T-cell (primary cell): Measurements from ENCODE around the gene ZGLP1. TPM values are rescaled to one million over a fixed set of nuclear protein-coding genes. Genes with fewer than 3 reads are reported as not detected.

ENCODE experiments used
- ATAC-seq, 4 experiments: fragments of 200-7000 bp in 3 of 4; fragments of 150-1000 bp in 1 of 4; cut with Tn5 transposase; replicated peaks in 1 of 4; 1 replicate in 3 of 4; 2 replicates in 1 of 4; pipeline ENCODE4 v1.10.0; 2021; ENCODE audit warnings: moderate library complexity in 3 of 4, mild to moderate bottlenecking in 2 of 4, moderate number of reproducible peaks in 1 of 4
- CTCF ChIA-PET, 2 donors: fragments of 300-600 bp; sonication (Branson Sonifier 250); formaldehyde crosslinking; loops; one replicate each; lab custom pipeline; 2022; ENCODE audit warnings: antibody characterized with exemption in 2 of 2; lab: Charles Lee
- POLR2A ChIA-PET, 2 donors: fragments of 300-600 bp; sonication (Branson Sonifier 250); formaldehyde crosslinking; loops; one replicate each; lab custom pipeline; 2022; ENCODE audit warnings: antibody characterized with exemption in 2 of 2; lab: Charles Lee
- DNase-seq, 35 experiments: peaks; one replicate each; pipeline versions ENCODE4 v3.0.0 to v3.0.0-alpha.2; 2013 to 2023
- H3K27ac ChIP-seq: one replicate; pipeline ENCODE4 v1.5.1; 2013; ENCODE audit warnings: low read length
- H3K27me3 ChIP-seq, 2 experiments: replicated peaks in 1 of 2; 1 replicate in 1 of 2; 2 replicates in 1 of 2; pipeline versions ENCODE4 v1.6.1 to v1.7.0; 2013; ENCODE audit warnings: low read length in 1 of 2, mixed read lengths in 1 of 2; ENCODE audit not compliant: control insufficient read depth in 2 of 2, insufficient read depth in 2 of 2; ENCODE audit errors: extremely low read depth in 1 of 2
- H3K36me3 ChIP-seq, 2 donors: 1 replicate in 1 of 2; 2 replicates in 1 of 2; pipeline versions ENCODE4 v1.6.1 to v1.7.0; 2013; ENCODE audit warnings: low read length in 1 of 2; ENCODE audit not compliant: control insufficient read depth in 2 of 2, insufficient read depth in 1 of 2; ENCODE audit errors: extremely low read depth in 1 of 2
- H3K4me1 ChIP-seq, 2 experiments: 1 replicate in 1 of 2; 2 replicates in 1 of 2; pipeline versions ENCODE4 v1.6.1 to v1.7.0; 2013; ENCODE audit warnings: low read length in 2 of 2, mixed read lengths in 1 of 2; ENCODE audit not compliant: insufficient read depth in 2 of 2, control insufficient read depth in 1 of 2; ENCODE audit errors: extremely low read depth in 1 of 2
- H3K4me3 ChIP-seq, 2 donors: 1 replicate in 1 of 2; 2 replicates in 1 of 2; pipeline versions ENCODE4 v1.5.1 to v1.7.0; 2013; ENCODE audit warnings: mild to moderate bottlenecking in 2 of 2, low read length in 1 of 2, moderate library complexity in 1 of 2; ENCODE audit not compliant: control insufficient read depth in 1 of 2; ENCODE audit errors: extremely low read depth in 1 of 2
- H3K9me3 ChIP-seq: 2 replicates; pipeline ENCODE4 v1.7.0; 2013
- H3K27ac Mint-ChIP-seq, 2 donors: one replicate each; pipeline ENCODE4 v1.8.0; 2020 to 2021; ENCODE audit warnings: mild to moderate bottlenecking in 2 of 2, mixed read lengths in 2 of 2
- H3K27me3 Mint-ChIP-seq, 2 donors: one replicate each; pipeline ENCODE4 v1.8.0; 2021 to 2022; ENCODE audit warnings: mixed read lengths in 2 of 2
- H3K36me3 Mint-ChIP-seq: one replicate; pipeline ENCODE4 v1.8.0; 2021; ENCODE audit warnings: mixed read lengths
- H3K4me1 Mint-ChIP-seq, 3 donors: one replicate each; pipeline ENCODE4 v1.8.0; 2020 to 2022; ENCODE audit warnings: mixed read lengths in 3 of 3, mild to moderate bottlenecking in 1 of 3
- H3K4me3 Mint-ChIP-seq, 3 donors: one replicate each; pipeline ENCODE4 v1.8.0; 2020 to 2022; ENCODE audit warnings: mild to moderate bottlenecking in 3 of 3, mixed read lengths in 3 of 3, moderate library complexity in 3 of 3
- H3K9me3 Mint-ChIP-seq, 3 donors: one replicate each; pipeline ENCODE4 v1.8.0; 2020 to 2022; ENCODE audit warnings: mixed read lengths in 3 of 3
- WGBS: methylation state at CpG from one replicate; pipeline ENCODE4 v1.1.5; 2013; ENCODE audit warnings: missing lambda C conversion rate; ENCODE audit not compliant: insufficient coverage; 5-methylcytosine and 5-hydroxymethylcytosine counted together
- total RNA-seq, 35 experiments: library from RNA in 6 of 35; stranded (reverse) in 6 of 35; fragments of 120-200 nt in 1 of 35; gene quantifications; one replicate each; pipeline versions ENCODE4 v1.2.1 to v1.2.4 and lab custom pipeline; 2013 to 2026

The ZGLP1 gene
- total RNA-seq, 5 donors from 2014 or later (not counting 1 experiment from before 2014, with no cell fraction given), result 3.9 to 11.8 (median 8.1) TPM

DNA sequence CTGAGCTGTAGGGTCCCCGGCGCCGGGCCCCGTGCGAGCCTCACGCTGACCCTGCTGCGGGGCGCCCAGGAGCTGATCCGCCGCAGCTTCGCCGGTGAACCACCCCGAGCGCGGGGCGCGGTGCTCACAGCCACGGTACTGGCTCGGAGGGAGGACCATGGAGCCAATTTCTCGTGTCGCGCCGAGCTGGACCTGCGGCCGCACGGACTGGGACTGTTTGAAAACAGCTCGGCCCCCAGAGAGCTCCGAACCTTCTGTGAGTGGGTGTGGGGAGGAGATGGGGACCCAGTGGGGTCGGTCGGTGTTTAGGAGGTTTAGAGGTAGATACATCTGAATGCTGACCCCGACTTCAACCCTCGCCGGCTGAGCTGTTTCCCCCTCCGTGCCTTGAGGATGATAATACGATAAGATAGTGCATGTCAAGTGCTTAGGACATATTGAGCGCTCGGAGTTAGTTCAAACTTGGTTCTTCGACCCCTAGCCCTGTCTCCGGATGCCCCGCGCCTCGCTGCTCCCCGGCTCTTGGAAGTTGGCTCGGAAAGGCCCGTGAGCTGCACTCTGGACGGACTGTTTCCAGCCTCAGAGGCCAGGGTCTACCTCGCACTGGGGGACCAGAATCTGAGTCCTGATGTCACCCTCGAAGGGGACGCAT lies 17.9 kb downstream of the ZGLP1 start:
- Mint-ChIP-seq H3K27me3 (peaks cover 33 to 78% of the 10 kb centered on the region in 2 donors), H3K4me1 (peaks cover 62 to 73% (median 70%) of the 10 kb centered on the region in 3 donors), H3K9me3 (no peaks in the 10 kb centered on the region), H3K27ac (peak overlapping the region in 1 of 2 donors; percentile 23), H3K36me3 (no peaks in the 10 kb centered on the region), H3K4me3 (peak overlapping the region; percentile 70 to 88 (median 73))
- peaks cover 15 to 97% of the 10 kb centered on the region in 2 experiments for H3K27me3 ChIP-seq
- no peak overlapping the region for H3K27ac ChIP-seq
- ATAC-seq (peak in 1 of 4 experiments; percentile 4), DNase-seq (peak in 7 of 35 experiments; percentile 3 to 41 (median 16))
- CTCF ChIA-PET, result interaction anchor here in 1 of 2 donors (1.2 to 1.7 kb wide), 3 partner anchors 12 to 33 kb away, joined by 3 to 6 read pairs (median 4); partner anchors contain the start of gene ICAM1
- peaks cover 33 to 95% of the 10 kb centered on the region in 2 experiments for H3K4me1 ChIP-seq
- 2% methylated on average over 45 of the region's 49 CpGs for WGBS
- H3K9me3 ChIP-seq, result no peaks in the 10 kb centered on the region
- H3K4me3 ChIP-seq, result peak overlapping the region; percentile 39 to 49
- POLR2A ChIA-PET, result interaction anchor here (0.6 kb wide), 2 partner anchors 20 to 164 kb away, joined by 5 to 11 read pairs; no protein-coding TSS in a partner anchor
- no peaks in the 10 kb centered on the region for H3K36me3 ChIP-seq

- H3K4me1 ChIP-seq, result peaks cover 35 to 100% of the 10 kb centered on the region in 2 experiments
- H3K36me3 ChIP-seq, result peaks cover 0 to 2% of the 10 kb centered on the region in 2 donors
- no peaks in the 10 kb centered on the region for H3K9me3 Mint-ChIP-seq
- H3K9me3 ChIP-seq, result no peaks in the 10 kb centered on the region
- H3K27ac Mint-ChIP-seq, result no peak overlapping the region
- DNase-seq (peak in 14 of 35 experiments; percentile 30 to 69 (median 38)), ATAC-seq (peak; percentile 18 to 22 (median 21))
- H3K4me1 Mint-ChIP-seq, result peaks cover 69 to 79% (median 76%) of the 10 kb centered on the region in 3 donors
- H3K27me3 Mint-ChIP-seq, result peaks cover 33 to 78% of the 10 kb centered on the region in 2 donors
- CTCF ChIA-PET, result interaction anchor here in 1 of 2 donors (1.4 to 1.7 kb wide), 2 partner anchors 21 to 32 kb away, joined by 3 to 6 read pairs; partner anchors contain the start of gene ICAM1
- H3K4me3 Mint-ChIP-seq, result peak overlapping the region; percentile 70 to 88 (median 73)
- H3K27ac ChIP-seq, result no peak overlapping the region
- POLR2A ChIA-PET, result interaction anchor here in 1 of 2 donors (0.6 kb wide), 1 partner anchor 21 kb away, joined by 5 read pairs; no protein-coding TSS in a partner anchor
- peak overlapping the region; percentile 39 to 49 for H3K4me3 ChIP-seq
- H3K36me3 Mint-ChIP-seq, result peaks cover 3% of the 10 kb centered on the region
- WGBS, result under 1% methylated on average over 54 of the region's 57 CpGs
- peaks cover 15 to 96% of the 10 kb centered on the region in 2 experiments for H3K27me3 ChIP-seq
Measured at GRCh38 chr19:10290876-10291553, 18.6 kb downstream of the ZGLP1 start.

GRCh38 chr19:10290357-10290875 lies 19.2 kb downstream of the ZGLP1 start:
- Histone ChIP-seq H3K9me3 (no peaks in the 10 kb centered on the region), H3K36me3 (peaks cover 0 to 7% of the 10 kb centered on the region in 2 donors), H3K27me3 (peaks cover 15 to 90% of the 10 kb centered on the region in 2 experiments), H3K4me3 (peak overlapping the region; percentile 39 to 49), H3K27ac (no peak overlapping the region), H3K4me1 (peaks cover 31 to 95% of the 10 kb centered on the region in 2 experiments)
- H3K27me3 Mint-ChIP-seq, result peaks cover 28 to 72% of the 10 kb centered on the region in 2 donors
- ChIA-PET POLR2A (no interaction called here), CTCF (interaction anchor here in 1 of 2 donors (1.7 kb wide), 1 partner anchor 20 kb away, joined by 6 read pairs; the partner anchor contains the start of gene ICAM1)
- H3K36me3 Mint-ChIP-seq, result peaks cover 9% of the 10 kb centered on the region
- H3K4me3 Mint-ChIP-seq, result peak overlapping the region; percentile 70 to 88 (median 73)
- peak overlapping the region in 1 of 2 donors; percentile 67 for H3K27ac Mint-ChIP-seq
- DNase-seq (peak in 2 of 35 experiments; percentile 20 to 27), ATAC-seq (no peak)
- no peaks in the 10 kb centered on the region for H3K9me3 Mint-ChIP-seq
- WGBS, result 2% methylated on average over 29 of the region's 30 CpGs
- peaks cover 64 to 75% (median 71%) of the 10 kb centered on the region in 3 donors for H3K4me1 Mint-ChIP-seq

DNA sequence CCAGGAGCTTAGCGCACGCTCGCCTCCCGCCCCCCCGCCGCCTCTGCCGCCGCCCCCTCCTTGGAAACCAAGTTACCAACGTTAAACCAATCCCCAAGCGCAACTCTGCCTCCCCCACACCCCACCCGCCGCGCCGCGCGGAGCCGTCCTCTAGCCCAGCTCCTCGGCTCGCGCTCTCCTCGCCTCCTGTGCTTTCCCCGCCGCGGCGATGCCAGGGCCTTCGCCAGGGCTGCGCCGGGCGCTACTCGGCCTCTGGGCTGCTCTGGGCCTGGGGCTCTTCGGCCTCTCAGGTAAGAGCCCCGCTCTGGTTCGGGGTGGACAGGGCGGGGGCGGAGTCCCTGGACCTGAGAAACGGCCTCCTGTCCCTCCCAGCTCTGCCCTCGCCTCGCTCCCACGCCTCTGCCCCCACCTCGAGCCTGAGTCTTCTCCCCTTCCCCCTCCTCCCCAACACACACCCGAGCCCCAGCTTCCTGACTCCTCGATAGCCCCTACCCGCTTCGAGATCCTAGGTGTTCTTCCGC lies 19.7 kb downstream of the ZGLP1 start, which contains the start of gene ICAM5:
ICAM5 (plus strand) TSS at position 117 of the 521 bp plus-strand sequence; CDS start at position 209, 92 bp downstream.
- ChIA-PET CTCF (interaction anchor here in 1 of 2 donors (1.0 to 2.9 kb wide), 2 partner anchors 19 to 91 kb away, joined by 4 to 22 read pairs; partner anchors contain the start of genes ICAM1 and TYK2), POLR2A (interaction anchor here in 1 of 2 donors (0.5 to 0.6 kb wide), 2 partner anchors 252 to 290 kb away, joined by 3 to 5 read pairs; no protein-coding TSS in a partner anchor)
- H3K36me3 Mint-ChIP-seq, result peaks cover 14% of the 10 kb centered on the region
- ATAC-seq (peak in 2 of 4 experiments; percentile 13 to 19), DNase-seq (peak in 10 of 35 experiments; percentile 15 to 54 (median 30))
- H3K27me3 Mint-ChIP-seq, result peaks cover 26 to 69% of the 10 kb centered on the region in 2 donors
- H3K4me1 ChIP-seq, result peaks cover 30 to 90% of the 10 kb centered on the region in 2 experiments
- H3K4me1 Mint-ChIP-seq, result peaks cover 62 to 76% (median 71%) of the 10 kb centered on the region in 3 donors
- H3K9me3 Mint-ChIP-seq, result no peaks in the 10 kb centered on the region
- peak within 1 kb of the TSS in 1 of 2 donors; percentile 67 for H3K27ac Mint-ChIP-seq
- H3K27ac ChIP-seq, result no peak within 1 kb of the TSS
- H3K4me3 Mint-ChIP-seq, result peak within 1 kb of the TSS; percentile 70 to 88 (median 73)
- WGBS, result 1% methylated on average over 39 of the region's 45 CpGs
- H3K27me3 ChIP-seq, result peaks cover 13 to 85% of the 10 kb centered on the region in 2 experiments
- peaks cover 0 to 12% of the 10 kb centered on the region in 2 donors for H3K36me3 ChIP-seq
- peak within 1 kb of the TSS; percentile 49 to 72 for H3K4me3 ChIP-seq
- H3K9me3 ChIP-seq, result no peaks in the 10 kb centered on the region

DNA sequence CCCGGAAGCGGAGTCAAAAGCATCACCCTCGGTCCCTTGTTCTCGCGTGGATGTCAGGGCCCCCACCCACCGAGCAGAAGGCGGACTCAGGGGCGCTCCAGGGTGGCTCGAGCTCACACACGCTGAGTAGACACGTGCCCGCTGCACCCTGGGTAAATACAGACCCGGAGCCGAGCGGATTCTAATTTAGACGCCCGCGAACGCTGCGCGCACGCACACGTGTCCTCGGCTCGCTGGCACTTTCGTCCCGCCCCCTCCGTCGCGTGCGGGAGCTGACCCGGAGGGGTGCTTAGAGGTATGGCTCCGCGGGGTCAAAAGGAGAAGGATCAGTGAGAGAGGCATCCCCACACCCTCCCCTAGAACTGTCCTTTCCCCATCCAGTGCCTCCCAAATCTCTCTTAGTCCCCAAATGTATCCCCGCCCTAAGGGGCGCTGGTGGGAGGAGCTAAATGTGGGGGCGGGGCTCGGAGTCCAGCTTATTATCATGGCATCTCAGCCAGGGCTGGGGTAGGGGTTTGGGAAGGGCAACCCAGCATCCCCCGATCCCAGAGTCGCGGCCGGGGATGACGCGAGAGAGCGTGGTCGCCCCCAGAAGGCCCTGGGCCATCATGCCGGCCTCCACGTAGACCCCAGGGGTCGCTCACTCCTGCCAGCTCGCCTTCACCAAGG lies 20.3 kb downstream of the ZGLP1 start:
- H3K9me3 ChIP-seq, result no peaks in the 10 kb centered on the region
- H3K36me3 Mint-ChIP-seq, result peaks cover 18% of the 10 kb centered on the region
- no peak overlapping the region for H3K27ac Mint-ChIP-seq
- WGBS, result under 1% methylated on average over 31 of the region's 50 CpGs
- ATAC-seq, result peak; percentile 49 to 61 (median 52)
- H3K4me3 Mint-ChIP-seq, result peak overlapping the region; percentile 70 to 88 (median 70)
- H3K9me3 Mint-ChIP-seq, result no peaks in the 10 kb centered on the region
- H3K27me3 ChIP-seq, result peaks cover 12 to 79% of the 10 kb centered on the region in 2 experiments
- ChIA-PET CTCF (interaction anchor here in 1 of 2 donors (0.5 to 2.9 kb wide), 5 partner anchors 18 to 139 kb away, joined by 3 to 22 read pairs (median 4); partner anchors contain the start of genes ICAM1 and TYK2), POLR2A (interaction anchor here in 1 of 2 donors (0.5 to 0.7 kb wide), 4 partner anchors 83 to 289 kb away, joined by 3 to 5 read pairs (median 4); partner anchors contain the start of gene TYK2)
- peaks cover 30 to 84% of the 10 kb centered on the region in 2 experiments for H3K4me1 ChIP-seq
- H3K27ac ChIP-seq, result no peak overlapping the region
- peaks cover 62 to 72% (median 68%) of the 10 kb centered on the region in 3 donors for H3K4me1 Mint-ChIP-seq
- DNase-seq, result peak in 34 of 35 experiments; percentile 24 to 81 (median 62)
- peaks cover 0 to 18% of the 10 kb centered on the region in 2 donors for H3K36me3 ChIP-seq
- H3K27me3 Mint-ChIP-seq, result peaks cover 24 to 63% of the 10 kb centered on the region in 2 donors
- H3K4me3 ChIP-seq, result peak overlapping the region; percentile 49 to 72
